Right atrium auricular region (tissue), 2 donors: ENCODE measurements around the gene CD7. TPM values are rescaled to one million over a fixed set of nuclear protein-coding genes. Genes with fewer than 3 reads are reported as not detected.

ENCODE experiments used
- DNase-seq: peaks from one replicate; pipeline ENCODE4 v3.0.0-alpha.2; 2019; ENCODE audit warnings: low spot score
- H3K27ac ChIP-seq, 2 donors: fragments of 200-600 bp; sonication (generic); 1 replicate in 1 of 2; 2 replicates in 1 of 2; pipeline ENCODE4 v1.5.1; 2016 to 2019
- H3K27me3 ChIP-seq, 2 donors: fragments of 200-600 bp; sonication (generic); one replicate each; pipeline versions ENCODE4 v1.5.1 to v1.6.0; 2017 to 2019
- H3K36me3 ChIP-seq: fragments of 200-600 bp; sonication (generic); one replicate; pipeline ENCODE4 v1.5.1; 2016
- H3K4me1 ChIP-seq, 2 donors: fragments of 200-600 bp; sonication (generic); one replicate each; pipeline versions ENCODE4 v1.5.1 to v1.6.0; 2017 to 2019
- H3K4me3 ChIP-seq, 2 donors: fragments of 200-600 bp; sonication (generic); 1 replicate in 1 of 2; 2 replicates in 1 of 2; pipeline ENCODE4 v1.5.1; 2017 to 2019; ENCODE audit warnings: mild to moderate bottlenecking in 1 of 2, moderate library complexity in 1 of 2
- H3K9me3 ChIP-seq, 2 donors: fragments of 200-600 bp; sonication (generic); one replicate each; pipeline ENCODE4 v1.5.1; 2019
- CTCF ChIP-seq, 2 donors: fragments of 200-600 bp; sonication (generic); IDR thresholded peaks; one replicate each; pipeline ENCODE4 v1.5.1; 2019; ENCODE audit warnings: antibody characterized with exemption in 2 of 2
- total RNA-seq, 2 donors: library from RNA; depleted of rRNA; stranded (reverse); fragments of >200 nt; gene quantifications; one replicate each; pipeline ENCODE4 v1.1.0, GENCODE V29; 2016

Gene CD7
- total RNA-seq, 2 donors from 2014 or later = 1.7 TPM; not detected in 1

- no peak for DNase-seq
- Histone ChIP-seq H3K4me3 (no peak overlapping the region), H3K4me1 (no peaks in the 10 kb centered on the region), H3K9me3 (no peaks in the 10 kb centered on the region), H3K27me3 (no peaks in the 10 kb centered on the region), H3K27ac (no peak overlapping the region), H3K36me3 (no peaks in the 10 kb centered on the region)
- no peak for TF ChIP-seq CTCF (IDR thresholded peaks at IDR 0.05)
Observed at GRCh38 chr17:82353484-82353883, 36.1 kb upstream of the CD7 start.

GRCh38 chr17:82351713-82352488, 34.5 kb upstream of the CD7 start:
- no peak overlapping the region for H3K27ac ChIP-seq
- H3K27me3 ChIP-seq = no peaks in the 10 kb centered on the region
- no peak overlapping the region for H3K4me3 ChIP-seq
- peak; percentile 95 to 99 for TF ChIP-seq CTCF (IDR thresholded peaks at IDR 0.05)
- H3K36me3 ChIP-seq = no peaks in the 10 kb centered on the region
- no peaks in the 10 kb centered on the region for H3K4me1 ChIP-seq
- H3K9me3 ChIP-seq = no peaks in the 10 kb centered on the region
- peak; percentile 90 for DNase-seq

- no peak for DNase-seq
- no peak overlapping the region for H3K27ac ChIP-seq
- H3K4me1 ChIP-seq = no peaks in the 10 kb centered on the region
Observed at GRCh38 chr17:82351254-82351712, 33.9 kb upstream of the CD7 start.

GRCh38 chr17:82350182-82351030, 33.0 kb upstream of the CD7 start:
- Histone ChIP-seq H3K27ac (no peak overlapping the region), H3K9me3 (no peaks in the 10 kb centered on the region), H3K36me3 (no peaks in the 10 kb centered on the region), H3K4me3 (no peak overlapping the region), H3K4me1 (no peaks in the 10 kb centered on the region), H3K27me3 (no peaks in the 10 kb centered on the region)
- TF ChIP-seq CTCF (IDR thresholded peaks at IDR 0.05) = no peak
- no peak for DNase-seq

More at GRCh38 chr17:82351254-82351712, 33.9 kb upstream of the CD7 start:
- Histone ChIP-seq H3K4me3 (no peak overlapping the region), H3K27me3 (no peaks in the 10 kb centered on the region), H3K9me3 (no peaks in the 10 kb centered on the region), H3K36me3 (no peaks in the 10 kb centered on the region)
- TF ChIP-seq CTCF (IDR thresholded peaks at IDR 0.05) = no peak

GRCh38 chr17:82349287-82349701, 31.9 kb upstream of the CD7 start:
- H3K27ac ChIP-seq = no peak overlapping the region
- no peak for TF ChIP-seq CTCF (IDR thresholded peaks at IDR 0.05)
- H3K9me3 ChIP-seq = no peaks in the 10 kb centered on the region
- H3K4me1 ChIP-seq = no peaks in the 10 kb centered on the region
- no peak overlapping the region for H3K4me3 ChIP-seq
- DNase-seq = no peak
- H3K27me3 ChIP-seq = no peaks in the 10 kb centered on the region
- no peaks in the 10 kb centered on the region for H3K36me3 ChIP-seq
